OCI-LY3 (cell line): ENCODE data around the gene MS4A8.

Experiments
- CTCF ChIP-seq: fragments of 200-600, 300-600 bp; sonication (generic); IDR thresholded peaks from 2 replicates; pipeline ENCODE4 v1.5.1; 2014; ENCODE audit warnings: antibody characterized with exemption, low read length, low read depth
- EZH2phosphoT487 ChIP-seq: fragments of 200-600 bp; shearing (Covaris generic); IDR thresholded peaks from 2 replicates; pipeline ENCODE4 v1.6.1; 2018; ENCODE audit warnings: antibody characterized with exemption, mixed run types, low read depth

GRCh38 chr11:60748821-60749220, 49.4 kb downstream of the MS4A8 start:
- TF ChIP-seq CTCF (no peak), EZH2phosphoT487 (no peak)
